ENCODE results near the gene RAMP3. TPM values are rescaled to one million over a fixed set of nuclear protein-coding genes. Genes with fewer than 3 reads are reported as not detected.

The RAMP3 gene
- total RNA-seq, 2 experiments from 2014 or later: not detected

GRCh38 chr7:45186261-45186813 is 28.7 kb downstream of the RAMP3 start:
- Mint-ChIP-seq H3K4me1 (ENCODE audit: low read depth) (no peaks in the 10 kb centered on the region), H3K27ac (no peak overlapping the region), H3K9me3 (no peaks in the 10 kb centered on the region), H3K36me3 (ENCODE audit: low read depth) (no peaks in the 10 kb centered on the region), H3K27me3 (peaks cover 6% of the 10 kb centered on the region), H3K4me3 (no peak overlapping the region)
- TF ChIP-seq CTCF (IDR thresholded peaks at IDR 0.05): no peak
- ChIA-PET CTCF (no interaction called here), POLR2A (no interaction called here)
- ATAC-seq (no peak), DNase-seq (no peak)
- intact Hi-C loops (cut with micrococcal nuclease): no loop called here

DNA sequence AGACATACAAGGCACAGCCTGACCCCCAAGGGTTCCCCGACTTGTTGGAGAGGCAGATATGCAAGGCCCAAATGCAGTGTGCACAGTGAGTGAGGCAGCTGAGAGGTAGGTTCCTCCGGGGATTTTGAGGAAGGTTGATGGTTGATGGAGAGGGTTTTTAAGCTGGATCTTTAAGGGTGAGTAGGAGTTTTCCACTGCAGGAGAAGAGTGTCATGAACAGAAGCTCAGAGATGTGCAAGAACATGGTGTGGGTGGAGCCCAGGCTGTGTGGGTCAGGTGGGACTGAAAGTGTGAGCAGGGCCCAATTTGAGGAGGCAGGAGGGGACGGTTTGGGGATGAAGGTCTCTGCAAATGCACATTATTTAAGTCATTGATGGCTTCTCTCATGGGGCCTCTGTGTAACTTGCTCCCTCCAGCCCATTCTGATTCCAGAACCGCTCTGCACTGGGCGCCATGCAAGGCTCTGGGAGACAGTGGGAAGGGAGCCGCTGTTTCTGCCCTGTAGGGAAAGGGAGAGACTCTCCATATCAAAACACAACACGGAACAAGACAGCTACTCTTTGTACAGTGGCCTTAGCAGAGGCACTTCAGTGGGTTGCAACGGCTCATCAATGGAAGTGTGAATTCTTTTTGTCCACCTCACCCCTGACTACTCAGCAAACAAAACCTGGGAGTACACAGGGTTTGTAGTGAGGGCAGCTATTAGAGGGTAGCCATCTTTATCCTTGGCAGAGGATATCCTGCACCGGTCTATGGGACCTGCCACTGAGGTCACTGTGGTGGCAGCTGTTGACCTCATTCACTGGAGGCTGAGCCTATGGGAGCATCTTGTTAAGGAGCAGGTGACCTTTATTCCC is 29.7 kb downstream of the RAMP3 start:
- Mint-ChIP-seq H3K9me3 (peaks cover 1% of the 10 kb centered on the region), H3K4me1 (ENCODE audit: low read depth) (no peaks in the 10 kb centered on the region), H3K36me3 (ENCODE audit: low read depth) (no peaks in the 10 kb centered on the region), H3K4me3 (no peak overlapping the region), H3K27me3 (peaks cover 13% of the 10 kb centered on the region), H3K27ac (no peak overlapping the region)
- POLR2A ChIA-PET: no interaction called here
- intact Hi-C loops (cut with micrococcal nuclease): no loop called here
- DNase-seq: no peak
- no peak for ATAC-seq
- CTCF ChIA-PET: no interaction called here
- TF ChIP-seq CTCF (IDR thresholded peaks at IDR 0.05): no peak

- CTCF ChIA-PET: no interaction called here
- H3K27me3 Mint-ChIP-seq: peaks cover 20% of the 10 kb centered on the region
- no peaks in the 10 kb centered on the region for H3K4me1 Mint-ChIP-seq (ENCODE audit: low read depth)
- DNase-seq: no peak
- no peaks in the 10 kb centered on the region for H3K36me3 Mint-ChIP-seq (ENCODE audit: low read depth)
- peaks cover 3% of the 10 kb centered on the region for H3K9me3 Mint-ChIP-seq
- no peak for TF ChIP-seq CTCF (IDR thresholded peaks at IDR 0.05)
- POLR2A ChIA-PET: no interaction called here
- no peak for ATAC-seq
- intact Hi-C loops (cut with micrococcal nuclease): no loop called here
- H3K27ac Mint-ChIP-seq: no peak overlapping the region
- no peak overlapping the region for H3K4me3 Mint-ChIP-seq
Observed at GRCh38 chr7:45187946-45188411, 30.4 kb downstream of the RAMP3 start.

- Mint-ChIP-seq H3K27me3 (peaks cover 21% of the 10 kb centered on the region), H3K36me3 (ENCODE audit: low read depth) (no peaks in the 10 kb centered on the region), H3K4me1 (ENCODE audit: low read depth) (no peaks in the 10 kb centered on the region), H3K27ac (no peak overlapping the region), H3K4me3 (no peak overlapping the region), H3K9me3 (peaks cover 3% of the 10 kb centered on the region)
- ATAC-seq (no peak), DNase-seq (no peak)
- POLR2A ChIA-PET: no interaction called here
- intact Hi-C loops (cut with micrococcal nuclease): no loop called here
- TF ChIP-seq CTCF (IDR thresholded peaks at IDR 0.05): no peak
- CTCF ChIA-PET: no interaction called here
Observed at GRCh38 chr7:45188736-45189135, 31.1 kb downstream of the RAMP3 start.

Measured in activated CD8-positive, alpha-beta T cell treated with anti-CD3 and anti-CD28 coated beads for 36 hours (primary cell).